K562 (cell line): Measurements from ENCODE around the gene MADD. TPM values are rescaled to one million over a fixed set of nuclear protein-coding genes. Genes with fewer than 3 reads are reported as not detected.
A peak's percentile ranks its signal among the peaks of the same experiment; 100 is the strongest.

Source experiments
- ATAC-seq: fragments of 200-7000 bp; cut with Tn5 transposase; 3 replicates; pipeline ENCODE4 v1.9.1; 2020; ENCODE audit warnings: moderate library complexity
- BruUV-seq: library from RNA; stranded (reverse); fragments of 400-500 nt; replicated peaks from 2 replicates; lab custom pipeline; 2021; lab: Mats Ljungman, UMichigan
- CTCF ChIA-PET: fragments of 300-600 bp; formaldehyde crosslinking; extraction: SDS; loops from one replicate; lab custom pipeline; 2021; ENCODE audit warnings: low intra/inter-chr PET ratio; lab: Yijun Ruan, JAX
- POLR2A ChIA-PET: fragments of 300-600, 350-650 bp; sonication (Branson Sonifier 250); formaldehyde crosslinking; extraction: SDS; loops from one replicate; lab custom pipeline; 2021; ENCODE audit warnings: antibody characterized with exemption, inconsistent platforms; lab: Yijun Ruan, JAX
- DNase-seq, 4 experiments: peaks; one replicate each; pipeline versions ENCODE4 v3.0.0 to v3.0.0-alpha.2; 2011 to 2018; ENCODE audit warnings: low spot score in 3 of 4, mixed read lengths in 3 of 4; ENCODE audit errors: extremely low read depth in 1 of 4
- FAIRE-seq: peaks from 2 replicates; lab custom pipeline; 2011; peaks lifted over from hg19 to GRCh38; lab: Jason Lieb, UNC
- H2AFZ ChIP-seq: 2 replicates; pipeline ENCODE4 v1.6.0; 2011; ENCODE audit warnings: low read depth, low read length, control low read depth, inconsistent platforms
- H3K27ac ChIP-seq: fragments of 200-600 bp; 3 replicates; pipeline ENCODE4 v1.8.0; 2011; ENCODE audit warnings: low read depth, mild to moderate bottlenecking, control low read depth, inconsistent platforms, low read length, moderate library complexity, mixed read lengths; ENCODE audit errors: extremely low read depth
- H3K27me3 ChIP-seq, 2 experiments: fragments of 300-600 bp in 1 of 2; 2 replicates in 1 of 2; 3 replicates in 1 of 2; pipeline versions ENCODE4 v1.6.0 to v1.8.0; 2011; ENCODE audit warnings: inconsistent platforms in 2 of 2, low read length in 2 of 2, mild to moderate bottlenecking in 1 of 2, mixed read lengths in 1 of 2, moderate library complexity in 1 of 2; ENCODE audit not compliant: control insufficient read depth in 2 of 2, insufficient read depth in 2 of 2
- H3K36me3 ChIP-seq: fragments of 300-600 bp; 3 replicates; pipeline ENCODE4 v1.8.0; 2011; ENCODE audit warnings: mild to moderate bottlenecking, low read length, inconsistent platforms; ENCODE audit not compliant: control insufficient read depth, insufficient read depth
- H3K4me1 ChIP-seq, 2 experiments: fragments of 200-600 bp in 1 of 2; replicated peaks in 1 of 2; 2 replicates in 1 of 2; 3 replicates in 1 of 2; pipeline versions ENCODE4 v1.5.1 to v1.8.0; 2011; ENCODE audit warnings: inconsistent platforms in 2 of 2, low read length in 2 of 2, mild to moderate bottlenecking in 1 of 2, mixed read lengths in 1 of 2, moderate library complexity in 1 of 2; ENCODE audit not compliant: control insufficient read depth in 2 of 2, insufficient read depth in 2 of 2
- H3K4me2 ChIP-seq: 2 replicates; pipeline ENCODE4 v1.6.1; 2011; ENCODE audit warnings: low read length, control low read depth, inconsistent platforms, mixed read lengths; ENCODE audit not compliant: insufficient read depth
- H3K4me3 ChIP-seq: fragments of 200-600 bp; sonication (generic), shearing (Covaris generic); 2 replicates; pipeline ENCODE4 v1.5.1; 2016; ENCODE audit warnings: control low read depth, inconsistent platforms
- H3K79me2 ChIP-seq: fragments of 200-600 bp; 3 replicates; pipeline ENCODE4 v1.8.0; 2011; ENCODE audit warnings: low read length, inconsistent platforms; ENCODE audit not compliant: control insufficient read depth, insufficient read depth
- H3K9ac ChIP-seq, 2 experiments: 2 replicates each; pipeline versions ENCODE4 v1.6.0 to v1.6.1; 2011; ENCODE audit warnings: low read depth in 2 of 2, low read length in 2 of 2, control low read depth in 1 of 2, inconsistent platforms in 1 of 2, mild to moderate bottlenecking in 1 of 2, mixed read lengths in 1 of 2; ENCODE audit not compliant: insufficient read depth in 1 of 2
- H3K9me1 ChIP-seq: one replicate; pipeline ENCODE4 v1.6.0; 2011; ENCODE audit warnings: inconsistent platforms, mild to moderate bottlenecking, low read length, moderate library complexity; ENCODE audit not compliant: control insufficient read depth, insufficient read depth
- H3K9me3 ChIP-seq: replicated peaks from 2 replicates; pipeline ENCODE4 v1.5.1; 2011; ENCODE audit warnings: low read depth, low read length, inconsistent platforms; ENCODE audit not compliant: control insufficient read depth, insufficient read depth
- H4K20me1 ChIP-seq: replicated peaks from 2 replicates; pipeline ENCODE4 v1.6.1; 2011; ENCODE audit warnings: low read length, inconsistent platforms, mixed read lengths; ENCODE audit not compliant: control insufficient read depth, insufficient read depth
- POLR2G ChIP-seq: fragments of 200-400 bp; formaldehyde crosslinking; IDR thresholded peaks from 2 replicates; pipeline ENCODE4 v1.6.1; 2017; ENCODE audit warnings: low read depth, mild to moderate bottlenecking, antibody characterized with exemption, low read length, moderate library complexity
- ZNF175 ChIP-seq: fragments of 200-800 bp; sonication (Bioruptor generic); IDR thresholded peaks from 2 replicates; pipeline ENCODE4 v1.6.1; 2016; ENCODE audit warnings: low read depth, mild to moderate bottlenecking, missing genetic modification characterization, missing compliant biosample characterization
- ZNF263 ChIP-seq: sonication (generic); formaldehyde crosslinking; IDR thresholded peaks from 2 replicates; pipeline ENCODE4 v1.8.0; 2022; ENCODE audit warnings: mild to moderate bottlenecking, missing genetic modification reagents, borderline replicate concordance
- ZNF316 ChIP-seq: fragments of 450-650 bp; IDR thresholded peaks from 2 replicates; pipeline ENCODE4 v1.6.1; 2016
- WGBS: fragments of 100-300 bp; shearing (Covaris generic); methylation state at CpG from one replicate; pipeline ENCODE4 v1.1.6; 2016; ENCODE audit warnings: low coverage, mixed read lengths; ENCODE audit not compliant: insufficient coverage; ENCODE audit errors: missing lambda C conversion rate; 5-methylcytosine and 5-hydroxymethylcytosine counted together
- in situ Hi-C: fragments of 300-500 bp; cut with MboI; formaldehyde crosslinking; loops from 4 replicates; pipeline ENCODE4 v1.15.0; 2018; ENCODE audit warnings: inconsistent platforms, mixed read lengths
- intact Hi-C: fragments of 100-400 bp; cut with micrococcal nuclease; formaldehyde crosslinking; loops from 2 replicates; pipeline ENCODE4 v1.14.2; 2022
- polyA plus RNA-seq, 8 experiments: library from polyadenylated mRNA; depleted of rRNA in 4 of 8; stranded (reverse) in 5 of 8; unstranded in 3 of 8; fragments of >200 nt; fragmentation: Nextera tagmentation in 2 of 8; fragmentation: Illumina TruSeq in 1 of 8; extraction: Ambion mirVana in 2 of 8; extraction: Trizol in 1 of 8; gene quantifications; 2 replicates each; pipeline versions ENCODE4 v1.2.1 to v1.2.3, GENCODE V29; 2011 to 2014; ENCODE audit warnings: inconsistent platforms in 1 of 8, missing spikeins in 1 of 8
- total RNA-seq, 7 experiments: library from RNA; depleted of rRNA in 6 of 7; stranded (reverse); fragments of >200 nt in 6 of 7; fragmentation: Illumina TruSeq in 2 of 7; extraction: Trizol in 2 of 7; gene quantifications; 2 replicates each; pipeline versions ENCODE4 v1.2.1 to v1.2.3, GENCODE V29; 2011 to 2021; ENCODE audit warnings: low replicate concordance in 1 of 7

Gene MADD
- total and polyA plus RNA-seq, 9 of the 15 experiments (the other 6 are each of a cell fraction or from before 2014, with no cell fraction given), result 0.68 to 57.6 (median 33.6) TPM

DNA sequence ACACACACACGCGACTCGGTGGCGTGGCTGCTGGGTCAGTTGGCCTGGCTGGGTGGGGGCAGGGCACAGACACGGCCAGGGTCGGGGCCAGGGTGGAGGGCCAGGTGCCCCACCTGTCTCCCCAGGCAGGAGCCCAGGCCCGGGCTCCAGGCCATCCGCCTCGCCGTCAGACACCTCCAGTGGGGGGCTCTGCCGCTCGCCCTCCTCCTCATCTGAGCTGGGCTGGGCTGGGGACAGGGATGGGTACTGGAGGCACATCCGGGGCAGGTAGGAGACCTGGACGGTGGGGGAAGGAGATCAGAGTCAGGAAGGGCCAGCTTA, 88.8 kb downstream of the MADD start:
- no peaks in the 10 kb centered on the region for H4K20me1 ChIP-seq
- H3K27me3 ChIP-seq, result no peaks in the 10 kb centered on the region
- peaks cover 13% of the 10 kb centered on the region for H3K9me3 ChIP-seq
- ChIA-PET POLR2A (no interaction called here), CTCF (no interaction called here)
- H3K36me3 ChIP-seq, result 0 out of 3 replicates have a peak, but pooled peaks cover 3% of the 10 kb centered on the region
- in situ Hi-C loops, result loop anchor here (10.0 kb wide), 1 partner anchor 474 kb away; no protein-coding TSS in a partner anchor
- 81% methylated on average over 5 of the region's 14 CpGs for WGBS
- DNase-seq (no peak), FAIRE-seq (no peak), ATAC-seq (no peak)
- no peak overlapping the region for H3K9ac ChIP-seq
- no peak overlapping the region for H2AFZ ChIP-seq
- intact Hi-C loops, result loop anchor here (10.0 kb wide), 2 partner anchors 46 to 474 kb away; partner anchors contain the start of gene SLC39A13
- H3K79me2 ChIP-seq, result no peaks in the 10 kb centered on the region
- H3K27ac ChIP-seq, result no peak overlapping the region
- no peak overlapping the region for H3K4me3 ChIP-seq
- no TSS peak for BruUV-seq
- peaks cover 0 to 31% of the 10 kb centered on the region in 2 experiments; a peak in 3 of 5 replicates for H3K4me1 ChIP-seq
- H3K9me1 ChIP-seq, result no peaks in the 10 kb centered on the region
- H3K4me2 ChIP-seq, result no peak overlapping the region
- TF ChIP-seq ZNF263 (CRISPR knock-in tag), result no peak
- TF ChIP-seq POLR2G, result peak; percentile 36; the same call in 1 of the 2 replicates
- TF ChIP-seq ZNF175, result no peak

DNA sequence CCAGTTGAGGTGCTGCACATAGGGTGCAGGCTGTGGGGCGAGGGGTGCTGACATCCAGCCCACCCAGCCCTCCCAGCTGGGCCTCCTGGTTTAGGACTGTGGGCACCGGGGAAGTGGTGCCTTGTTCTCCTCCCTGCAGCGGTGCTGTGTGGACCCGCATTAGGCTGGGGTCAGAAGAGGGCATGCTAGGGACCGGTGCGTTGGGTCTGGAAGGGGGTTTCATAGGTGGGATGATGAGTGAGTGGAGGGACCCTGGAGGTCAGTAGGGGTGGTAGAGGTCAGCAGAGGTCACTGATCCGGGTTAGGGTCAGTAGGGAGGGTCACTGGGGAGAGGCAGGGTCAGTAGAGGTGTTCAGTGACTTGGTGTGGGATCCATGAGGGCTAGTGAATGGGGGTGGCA, 89.2 kb downstream of the MADD start:
- peaks cover 0 to 31% of the 10 kb centered on the region in 2 experiments; a peak in 3 of 5 replicates for H3K4me1 ChIP-seq
- no peak overlapping the region for H3K4me2 ChIP-seq
- no peak for ATAC-seq
- H3K4me3 ChIP-seq, result no peak overlapping the region
- no peak overlapping the region for H3K27ac ChIP-seq
- intact Hi-C loops, result loop anchor here (10.0 kb wide), 2 partner anchors 46 to 474 kb away; partner anchors contain the start of gene SLC39A13
- H2AFZ ChIP-seq, result no peak overlapping the region
- H3K79me2 ChIP-seq, result no peaks in the 10 kb centered on the region
- 76% methylated on average over 6 of the region's 7 CpGs for WGBS
- no peaks in the 10 kb centered on the region for H3K9me1 ChIP-seq
- ChIA-PET POLR2A (interaction anchor here (0.6 kb wide), 1 partner anchor 234 kb away, joined by 3 read pairs; no protein-coding TSS in a partner anchor), CTCF (no interaction called here)
- DNase-seq, result no peak
- H3K27me3 ChIP-seq, result no peaks in the 10 kb centered on the region
- 0 out of 3 replicates have a peak, but pooled peaks cover 3% of the 10 kb centered on the region for H3K36me3 ChIP-seq
- no TSS peak for BruUV-seq
- peaks cover 13% of the 10 kb centered on the region for H3K9me3 ChIP-seq
- no peak for TF ChIP-seq ZNF316
- TF ChIP-seq, all 486 proteins: peak for 0
- FAIRE-seq, result no peak
- no peaks in the 10 kb centered on the region for H4K20me1 ChIP-seq
- in situ Hi-C loops, result loop anchor here (10.0 kb wide), 1 partner anchor 474 kb away; no protein-coding TSS in a partner anchor
- H3K9ac ChIP-seq, result no peak overlapping the region
